Superior temporal gyrus (tissue), 1 donor: Measurements from ENCODE around the gene YAP1.

Experiments used
- DNase-seq: peaks from one replicate; pipeline ENCODE4 v3.0.0-alpha.2; 2016; ENCODE audit errors: extremely low spot score

Gene YAP1

DNA sequence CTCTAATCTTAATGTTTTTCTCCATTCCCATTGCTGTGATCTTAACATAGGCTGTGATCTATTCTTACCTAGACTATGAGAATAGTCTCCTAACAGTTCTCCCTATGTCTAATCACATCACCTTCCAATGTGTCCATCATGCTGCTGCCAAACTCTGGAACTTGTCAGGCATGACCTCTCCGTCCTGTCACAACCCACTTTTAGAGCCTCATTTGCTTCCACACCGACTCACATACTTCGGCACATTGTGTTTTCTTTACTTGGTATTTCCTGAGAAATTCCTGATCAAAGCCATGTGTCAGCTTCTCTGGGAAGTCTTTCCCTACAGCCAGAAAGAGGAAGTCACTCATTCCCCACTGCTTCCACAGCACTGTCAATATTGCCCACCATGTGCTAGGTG, 166.5 kb downstream of the YAP1 start:
- no peak for DNase-seq

GRCh38 chr11:102279641-102280170, 169.5 kb downstream of the YAP1 start:
- DNase-seq = no peak

DNA sequence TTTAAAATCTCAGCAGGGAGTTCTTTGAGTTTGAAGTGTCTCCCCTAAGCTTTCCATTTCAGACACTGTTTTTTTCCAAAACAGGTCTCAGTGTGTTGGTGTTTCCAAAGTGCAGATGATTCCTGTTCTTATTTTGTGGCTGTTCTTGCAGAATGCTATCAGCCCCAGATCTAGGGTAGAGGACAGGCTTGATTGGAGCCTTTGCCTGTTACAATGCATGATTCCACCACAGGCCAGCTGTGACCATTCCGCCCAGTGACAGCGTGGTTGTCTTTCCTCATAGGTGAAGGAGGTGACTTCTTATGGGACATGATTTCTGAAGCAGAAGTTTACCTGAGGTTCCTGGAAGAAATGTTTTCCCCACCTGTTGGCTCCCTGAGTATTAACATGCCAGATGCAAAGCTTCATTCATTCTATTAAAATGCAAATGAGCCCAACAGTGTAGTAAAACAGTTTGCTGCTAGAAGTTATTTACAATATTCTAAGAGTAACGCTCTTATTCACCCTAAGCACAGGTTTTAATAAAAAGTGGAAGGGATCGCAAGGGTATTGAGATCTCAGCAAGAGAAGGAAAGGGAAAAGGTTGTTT, 170.1 kb downstream of the YAP1 start:
- no peak for DNase-seq
